HG02623 (cell line): ENCODE data around the gene RGS5.

Experiments used
- ATAC-seq: cut with Tn5 transposase; IDR thresholded peaks from one replicate; pipeline ENCODE4 v1.9.1; 2021; ENCODE audit warnings: moderate library complexity; ENCODE audit not compliant: unreplicated experiment

RGS5 gene

DNA sequence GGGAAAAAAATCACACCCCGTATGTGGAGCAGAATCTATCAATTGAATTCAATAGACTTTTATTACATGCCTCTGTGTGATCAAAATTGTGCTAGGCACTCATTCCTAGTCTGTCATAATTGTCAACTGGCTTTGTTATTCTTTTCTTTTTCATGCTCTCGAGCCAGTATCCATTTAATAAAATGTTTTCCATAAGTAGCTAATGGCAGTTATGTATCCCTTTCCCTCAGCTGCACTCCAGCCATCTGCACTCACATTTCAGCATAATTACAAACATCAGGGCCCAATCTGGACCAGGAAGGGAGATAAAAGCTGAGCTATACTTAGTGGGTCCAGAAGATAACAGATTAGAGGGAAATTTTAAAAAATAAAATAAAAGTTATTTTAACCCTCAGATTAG lies 15.9 kb downstream of the RGS5 start:
- no peak for ATAC-seq

DNA sequence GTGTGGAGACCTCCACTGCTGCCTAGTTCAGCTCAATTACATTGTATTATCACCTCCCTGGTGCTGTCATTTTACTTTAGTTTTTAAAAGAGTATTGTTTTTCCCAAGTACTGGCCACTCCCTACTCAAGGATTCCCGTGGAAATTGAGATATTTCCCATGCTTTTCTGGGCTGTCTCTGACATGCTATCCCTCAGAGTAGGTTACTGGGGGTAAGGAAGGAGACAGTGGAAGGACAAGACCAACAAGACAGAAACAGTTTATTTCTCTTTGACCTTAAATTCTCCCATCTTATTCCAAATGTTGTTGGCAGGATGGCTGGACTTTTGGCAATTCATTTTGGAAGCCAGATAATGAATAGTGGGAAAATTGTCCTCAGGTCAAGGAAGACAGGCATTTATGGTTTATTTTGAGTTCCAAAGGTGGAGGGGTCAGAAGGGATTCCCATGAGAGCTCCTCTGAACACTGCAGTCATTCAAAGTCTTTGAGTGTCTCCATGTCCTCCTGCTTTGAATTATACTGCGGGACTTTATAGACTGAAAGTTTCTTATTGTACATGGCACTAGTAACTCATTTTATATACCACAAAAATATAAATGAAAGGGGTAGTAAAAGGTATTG lies 20.3 kb downstream of the RGS5 start:
- ATAC-seq, result no peak

DNA sequence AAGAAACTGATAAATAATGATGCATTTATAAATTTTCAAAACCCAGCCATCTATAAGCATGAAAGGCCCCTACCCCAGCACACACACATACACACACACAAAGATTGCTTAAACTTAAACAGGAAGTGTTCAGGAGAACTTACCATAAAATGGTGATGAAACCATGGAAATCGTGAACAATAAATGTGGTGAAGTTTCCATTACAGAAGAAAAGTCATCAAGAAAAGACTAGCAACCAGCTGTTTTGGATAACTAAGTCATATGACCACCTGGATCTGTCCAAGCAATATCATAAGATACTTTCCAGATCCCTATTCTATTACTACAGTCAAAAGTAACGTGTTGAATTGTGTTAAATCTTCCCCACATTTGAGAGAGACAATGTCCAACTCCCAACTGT lies 24.1 kb downstream of the RGS5 start:
- ATAC-seq, result no peak

- ATAC-seq, result no peak
Observed at GRCh38 chr1:163176797-163177196, 25.9 kb downstream of the RGS5 start.

GRCh38 chr1:163174524-163175437 lies 27.9 kb downstream of the RGS5 start:
- no peak for ATAC-seq

- no peak for ATAC-seq
Observed at GRCh38 chr1:163173121-163173520, 29.6 kb downstream of the RGS5 start.

GRCh38 chr1:163172596-163172995 lies 30.1 kb downstream of the RGS5 start:
- no peak for ATAC-seq

DNA sequence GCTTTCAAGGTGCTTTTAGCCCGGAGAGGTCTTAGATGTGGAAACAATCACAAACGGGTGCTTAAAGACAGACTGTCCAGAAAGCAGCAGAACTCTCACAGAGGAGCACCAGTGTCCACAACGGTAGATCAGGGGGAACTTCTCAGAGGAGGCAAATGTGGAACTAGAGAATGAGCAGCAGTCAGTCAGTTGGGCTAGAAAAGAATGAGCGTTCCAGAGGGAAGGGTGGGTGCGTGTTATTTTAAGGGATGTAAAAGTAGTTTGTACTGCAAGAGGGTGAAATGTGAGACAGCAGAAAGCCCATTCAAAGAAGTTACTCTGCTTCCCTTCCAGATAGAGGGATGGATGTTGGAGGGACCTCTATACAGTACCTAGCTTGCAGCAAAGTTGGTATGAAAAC lies 30.9 kb downstream of the RGS5 start:
- no peak for ATAC-seq

DNA sequence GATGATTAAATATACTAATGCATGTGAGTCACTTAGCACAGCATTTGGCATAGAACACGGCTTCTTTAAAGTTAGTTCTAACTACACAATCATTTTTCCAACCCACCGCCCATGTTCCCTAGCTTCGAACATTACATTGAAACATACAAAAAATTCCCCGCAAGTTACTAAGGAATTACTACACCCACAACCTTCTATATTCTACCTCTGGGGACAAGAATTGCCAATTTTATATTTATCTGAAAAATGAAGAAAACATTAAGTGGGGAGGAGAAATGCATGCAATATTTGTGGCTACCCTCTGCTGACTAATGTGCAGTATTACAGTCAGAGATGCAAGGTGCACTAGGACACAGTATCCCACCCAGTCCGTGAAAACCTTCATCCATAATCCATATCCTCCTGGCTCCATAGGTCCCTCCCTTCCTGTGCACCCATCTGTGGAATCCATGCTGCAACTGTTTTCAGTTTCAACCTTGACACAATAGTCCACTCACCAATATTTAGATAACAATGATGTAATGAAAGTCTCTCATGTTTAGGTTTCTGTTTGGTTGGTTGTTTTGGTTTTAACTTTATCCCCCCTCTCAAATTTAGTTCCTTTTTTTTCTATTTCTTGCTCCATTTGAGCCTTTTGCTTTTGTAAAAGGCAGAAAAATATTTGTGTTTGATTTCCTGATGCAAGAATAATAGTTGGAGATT lies 31.6 kb downstream of the RGS5 start:
- ATAC-seq, result no peak

DNA sequence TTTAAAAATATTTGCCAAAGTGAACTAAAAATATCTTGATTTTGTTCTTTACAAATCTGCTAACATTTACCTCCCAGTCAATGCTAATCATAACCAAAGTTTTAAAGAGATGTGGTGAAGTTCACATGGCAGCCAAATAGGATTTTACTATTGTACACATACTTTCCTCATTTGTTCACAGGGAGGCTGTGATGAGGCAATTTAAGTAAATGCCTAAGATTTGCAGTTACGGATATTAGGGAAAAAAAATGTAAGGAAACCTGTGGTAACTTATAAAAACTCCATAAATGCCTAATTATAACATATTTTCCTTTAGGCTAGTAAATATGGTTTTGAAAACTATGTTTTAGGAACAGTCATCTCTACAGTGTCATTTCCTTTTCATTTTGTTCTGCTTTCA lies 32.4 kb downstream of the RGS5 start:
- no peak for ATAC-seq

- no peak for ATAC-seq
Observed at GRCh38 chr1:163169553-163169952, 33.2 kb downstream of the RGS5 start.

DNA sequence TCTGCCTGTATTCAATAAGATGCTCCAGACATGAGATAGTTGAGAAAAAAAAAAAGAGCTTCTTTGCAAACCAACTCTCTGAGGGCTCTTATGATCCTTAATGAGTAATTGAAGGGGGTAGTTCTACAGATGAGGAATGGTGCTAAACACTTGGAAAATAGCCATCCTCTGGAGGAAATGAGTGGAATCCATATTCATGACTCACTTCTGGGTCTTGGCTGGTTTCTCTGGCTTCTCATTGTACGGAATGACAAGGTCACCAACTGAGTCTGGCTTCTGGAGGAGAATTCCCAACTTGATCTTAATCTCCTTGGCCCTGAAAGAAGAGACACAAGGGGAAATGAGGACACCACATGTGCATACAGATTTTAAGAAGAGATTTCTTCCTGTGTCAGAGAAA lies 34.7 kb downstream of the RGS5 start:
- no peak for ATAC-seq

- no peak for ATAC-seq
Observed at GRCh38 chr1:163166886-163167555, 35.7 kb downstream of the RGS5 start.

DNA sequence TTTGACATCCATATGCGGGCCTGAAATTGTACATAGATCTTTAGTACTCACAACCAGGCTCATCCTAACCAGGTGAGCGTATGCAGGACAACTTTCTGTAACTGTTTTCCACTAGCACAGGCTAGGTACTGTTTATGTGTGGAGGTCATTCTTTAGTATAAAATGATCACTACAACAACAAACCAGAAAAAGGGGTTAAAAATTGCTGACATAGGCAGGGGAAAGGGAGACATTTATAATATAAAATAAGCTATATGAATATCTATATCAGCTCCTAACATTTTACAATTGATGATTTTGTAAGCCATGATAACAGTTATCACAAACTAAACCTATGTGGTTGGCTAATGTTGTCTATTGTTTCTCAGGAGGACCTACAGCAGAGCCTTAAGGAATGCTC lies 37.6 kb downstream of the RGS5 start:
- no peak for ATAC-seq

DNA sequence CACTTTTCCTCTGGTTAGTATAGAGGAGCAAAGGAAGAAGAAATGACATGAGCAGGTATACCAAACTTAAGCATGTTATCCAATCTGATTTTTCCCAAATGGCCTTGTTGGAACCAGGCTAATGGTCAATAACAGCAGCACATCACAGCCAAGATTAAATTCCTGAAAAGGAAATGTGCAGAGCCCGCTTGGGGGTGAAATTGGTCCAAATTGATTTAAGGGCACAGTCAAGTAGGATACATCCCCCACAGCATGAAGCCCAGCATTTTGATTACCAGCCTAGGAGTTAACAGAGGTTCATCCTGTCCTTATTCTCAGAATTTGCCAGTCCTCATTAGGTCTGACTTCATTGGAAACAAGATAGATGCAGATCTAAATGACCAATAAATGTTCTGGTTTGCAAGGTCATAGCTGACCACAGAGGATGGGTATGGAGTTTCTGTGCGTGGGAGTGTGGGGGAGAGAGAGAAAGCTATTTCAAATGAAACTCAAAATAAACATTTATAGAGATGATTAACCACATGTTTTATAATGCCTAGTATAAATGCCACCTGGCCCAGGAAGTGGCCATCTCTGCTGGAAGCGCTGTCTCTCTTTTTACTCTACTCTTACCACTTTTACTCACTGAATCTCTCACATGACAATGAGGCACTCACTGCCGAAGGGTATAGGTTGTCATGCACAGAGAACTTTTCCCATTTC lies 38.7 kb downstream of the RGS5 start:
- no peak for ATAC-seq

- no peak for ATAC-seq
Observed at GRCh38 chr1:163163163-163163562, 39.6 kb downstream of the RGS5 start.

- ATAC-seq, result no peak
Observed at GRCh38 chr1:163162381-163162914, 40.3 kb downstream of the RGS5 start.

- ATAC-seq, result no peak
Observed at GRCh38 chr1:163161841-163162240, 40.9 kb downstream of the RGS5 start.

GRCh38 chr1:163161337-163161736 lies 41.4 kb downstream of the RGS5 start:
- no peak for ATAC-seq

- no peak for ATAC-seq
Observed at GRCh38 chr1:163155606-163156005, 47.1 kb downstream of the RGS5 start.
